Activated CD4-positive, CD25-positive, alpha-beta regulatory T cell treated with anti-CD3 and anti-CD28 coated beads, Interleukin-2, amount 50 U/mL, for 16 hours (primary cell): ENCODE measurements around the gene AKAP8L.
"Not testable (repeated sequence)": the region's sequence is repeated elsewhere in the genome, so short reads cannot be mapped to it uniquely, and the experiment has no call there.

ENCODE experiments used
- DNase-seq: peaks from one replicate; pipeline ENCODE4 v3.0.0-alpha.2; 2020; ENCODE audit warnings: low read depth, low spot score

Gene AKAP8L

DNA sequence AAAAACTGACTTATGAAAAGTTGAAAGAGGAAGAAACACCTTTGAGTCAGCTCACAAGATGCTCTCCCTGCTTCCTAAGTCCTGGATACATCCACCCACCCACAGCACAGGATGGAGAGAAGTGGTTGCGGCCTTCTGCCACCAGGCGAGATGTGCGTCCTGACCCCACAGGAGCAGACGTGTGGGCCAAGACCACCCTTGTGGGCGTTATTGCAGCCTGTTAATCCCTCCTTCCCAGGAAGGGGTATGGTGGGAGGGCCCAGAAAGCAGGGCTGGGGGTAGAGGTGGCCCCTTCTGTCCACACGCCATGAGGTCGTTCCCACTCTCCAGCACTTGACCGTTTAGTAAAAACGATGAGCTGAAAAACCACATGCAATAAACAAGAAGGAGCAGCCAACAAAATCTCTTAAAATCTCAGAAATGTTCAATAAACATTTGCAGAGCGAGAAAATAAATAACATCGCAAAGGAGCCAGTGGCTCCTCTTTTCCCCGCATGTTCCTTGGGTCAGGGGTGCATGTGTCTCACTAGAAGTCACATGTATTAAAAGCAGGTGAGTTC is 2.4 kb upstream of the AKAP8L start:
- DNase-seq: no peak

DNA sequence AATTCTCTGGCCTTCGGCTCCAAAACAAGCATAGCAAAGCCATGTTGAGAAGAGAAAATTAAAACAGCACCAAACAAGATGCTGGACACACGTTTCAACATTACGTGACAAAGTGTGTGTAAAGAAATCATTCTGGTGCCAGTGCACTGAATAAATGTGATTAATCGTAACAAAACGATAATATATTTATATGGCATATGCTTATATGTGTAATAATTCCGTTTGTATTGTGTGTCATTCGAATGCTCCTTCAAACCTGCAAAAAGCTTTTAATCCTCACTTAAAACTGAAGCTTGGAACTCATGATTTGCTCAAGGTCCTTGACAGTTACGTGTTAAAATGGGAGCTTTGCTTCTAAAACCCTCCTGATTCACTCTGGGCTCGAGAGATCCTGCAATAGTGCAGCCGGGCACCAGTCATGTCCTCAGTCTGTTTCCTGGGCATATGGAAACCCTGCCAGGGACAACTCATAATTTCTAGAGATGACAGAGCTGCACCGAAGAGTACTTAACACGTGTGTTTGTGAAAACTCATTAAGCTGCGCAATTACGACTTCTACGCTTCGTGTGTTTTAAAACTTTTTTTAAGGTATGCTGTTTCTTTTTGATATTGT is 731 bp upstream of the AKAP8L start:
- no peak for DNase-seq

DNA sequence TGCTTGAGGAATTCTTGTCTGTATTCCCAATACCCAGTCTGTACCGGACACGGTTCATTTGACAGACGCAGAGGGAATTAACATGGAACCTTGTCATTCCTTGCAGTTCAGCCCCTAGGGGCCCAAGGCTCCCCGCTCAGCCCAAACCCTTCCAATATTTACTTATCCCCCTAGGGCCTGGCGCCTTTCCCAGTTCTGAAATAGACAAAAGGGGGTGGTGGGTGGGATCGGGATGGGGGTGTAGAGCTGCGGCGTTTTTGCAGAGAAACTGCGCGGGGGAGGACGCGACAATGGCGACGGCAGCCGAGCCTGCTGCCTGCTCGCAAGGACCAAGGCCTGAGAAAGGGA is 583 bp downstream of the AKAP8L start:
- no peak for DNase-seq

DNA sequence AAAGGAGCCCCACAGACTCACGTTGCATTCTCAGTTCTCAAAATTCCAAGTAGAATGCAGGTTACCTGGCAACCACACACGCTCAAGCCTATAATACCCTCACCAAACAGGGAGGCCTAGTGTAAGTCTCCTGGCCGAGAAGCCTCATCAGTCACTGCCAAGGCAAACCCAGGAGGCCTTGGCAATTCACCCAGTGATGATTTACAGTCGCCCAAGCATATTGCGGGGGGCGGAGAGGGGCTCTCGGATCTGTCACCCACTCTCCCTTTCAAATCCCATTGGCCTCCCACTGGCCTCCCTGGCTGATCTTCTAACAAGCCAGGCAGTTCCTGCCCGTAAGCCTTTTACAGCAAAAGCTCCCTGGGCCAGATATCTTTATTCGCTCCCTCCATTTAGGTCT is 1.1 kb downstream of the AKAP8L start:
- no peak for DNase-seq

DNA sequence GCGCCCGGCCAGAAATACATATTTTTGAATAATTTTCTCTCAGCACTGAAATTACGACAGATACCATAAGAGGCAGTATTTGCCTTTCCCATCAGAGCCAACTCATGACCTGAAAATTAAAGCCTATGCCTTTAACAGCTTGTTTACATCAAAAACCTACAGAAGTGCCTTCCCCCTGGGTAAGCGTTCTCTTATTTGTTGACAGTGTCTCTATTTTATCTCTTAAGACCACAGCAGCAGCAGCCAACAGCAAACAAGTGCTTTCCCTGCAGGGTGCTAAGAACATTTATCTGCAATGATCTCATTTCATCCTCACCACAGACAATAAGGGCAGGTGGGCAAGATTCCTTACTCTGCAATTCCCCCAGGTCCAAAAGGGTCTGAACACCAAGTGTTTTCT is 6.0 kb downstream of the AKAP8L start:
- DNase-seq: no peak

DNA sequence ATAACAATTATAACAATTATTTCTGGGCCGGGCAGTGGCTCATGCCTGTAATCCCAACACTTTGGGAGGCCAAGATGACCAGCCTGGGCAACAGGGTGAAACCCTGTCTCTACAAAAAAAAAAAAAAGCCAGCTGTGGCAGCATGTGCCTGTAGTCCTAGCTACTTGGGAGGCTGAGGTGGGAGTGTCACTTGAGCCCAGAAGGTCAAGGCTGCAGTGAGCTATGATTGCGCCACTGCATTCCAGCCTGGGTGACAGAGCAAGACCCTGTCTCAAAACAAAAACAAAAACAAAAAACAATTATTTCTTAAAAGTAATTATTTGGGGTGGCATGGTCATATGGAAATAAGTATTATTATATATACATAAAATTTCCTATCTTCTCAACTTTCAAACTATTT is 7.4 kb downstream of the AKAP8L start:
- DNase-seq: not testable (repeated sequence)

DNA sequence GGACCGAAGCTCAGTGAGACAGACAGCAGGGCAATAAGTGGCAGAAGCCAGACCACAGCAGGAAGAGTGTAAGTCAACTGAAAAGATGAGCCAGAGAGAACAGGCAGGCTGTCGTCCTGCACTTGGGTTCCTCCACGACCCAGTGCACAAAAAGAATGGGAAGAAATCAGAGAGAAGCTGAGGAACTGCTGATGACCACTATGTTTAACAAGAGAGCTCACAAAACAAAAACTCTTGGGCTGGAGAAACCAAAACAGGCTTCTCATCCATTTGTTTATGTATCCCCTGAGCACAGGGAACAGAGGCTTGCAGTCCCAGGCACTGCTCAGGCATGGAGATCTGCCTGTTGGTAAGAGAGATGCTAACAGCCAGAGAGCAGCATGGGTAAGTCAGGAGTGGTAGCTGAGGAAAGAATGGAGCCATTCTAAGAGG is 14.0 kb downstream of the AKAP8L start:
- no peak for DNase-seq

DNA sequence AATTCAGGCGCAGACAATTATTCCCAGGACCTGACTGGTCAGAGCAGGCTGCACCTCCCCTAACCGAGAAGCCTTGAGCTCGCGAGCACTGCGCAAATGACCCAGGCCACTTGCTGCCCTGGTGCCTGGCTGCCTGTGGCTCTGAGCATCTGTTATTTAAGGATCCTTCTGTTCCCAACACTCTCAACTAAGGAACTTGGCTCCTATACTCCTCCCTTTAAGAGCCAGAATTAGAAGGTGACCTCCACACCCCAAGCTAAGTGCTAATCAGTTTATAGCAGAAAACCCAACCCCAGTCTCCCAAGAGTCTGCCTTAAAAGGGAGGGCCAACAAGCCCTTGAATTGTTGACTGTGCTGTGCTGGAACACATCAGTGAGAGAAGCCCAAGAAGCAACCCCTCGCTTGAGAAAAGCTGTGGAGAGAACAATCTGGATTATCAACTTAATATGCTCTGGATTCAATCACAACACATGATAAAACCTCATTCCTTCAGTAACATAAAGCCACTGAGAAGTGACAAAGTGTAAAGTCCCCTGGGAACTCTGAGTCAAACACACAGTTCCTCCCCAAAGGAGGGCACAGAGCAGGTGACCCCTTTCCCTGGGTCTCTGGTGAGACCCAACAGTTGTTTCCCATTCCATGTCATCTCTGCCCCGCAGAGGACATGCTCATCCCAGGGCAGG is 14.6 kb downstream of the AKAP8L start:
- no peak for DNase-seq

DNA sequence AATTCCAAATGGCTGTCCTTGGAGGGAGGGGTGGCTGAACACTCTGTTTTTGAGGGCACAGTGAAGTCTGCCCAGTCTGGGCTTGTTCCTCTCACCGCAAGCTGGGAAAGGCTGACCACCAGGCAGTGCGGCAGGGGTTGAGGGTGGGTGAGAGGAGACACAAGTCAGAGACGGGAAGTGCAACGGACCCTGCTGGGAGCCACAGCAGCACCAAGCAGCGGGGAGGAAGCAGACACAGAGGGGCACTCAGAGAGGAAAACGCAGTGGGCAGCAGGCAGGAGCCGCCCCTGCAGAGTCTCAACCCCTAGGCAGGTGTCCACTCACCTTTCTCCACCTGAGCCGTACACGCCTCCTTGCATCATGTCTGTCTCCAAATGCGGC is 15.6 kb downstream of the AKAP8L start:
- DNase-seq: no peak

DNA sequence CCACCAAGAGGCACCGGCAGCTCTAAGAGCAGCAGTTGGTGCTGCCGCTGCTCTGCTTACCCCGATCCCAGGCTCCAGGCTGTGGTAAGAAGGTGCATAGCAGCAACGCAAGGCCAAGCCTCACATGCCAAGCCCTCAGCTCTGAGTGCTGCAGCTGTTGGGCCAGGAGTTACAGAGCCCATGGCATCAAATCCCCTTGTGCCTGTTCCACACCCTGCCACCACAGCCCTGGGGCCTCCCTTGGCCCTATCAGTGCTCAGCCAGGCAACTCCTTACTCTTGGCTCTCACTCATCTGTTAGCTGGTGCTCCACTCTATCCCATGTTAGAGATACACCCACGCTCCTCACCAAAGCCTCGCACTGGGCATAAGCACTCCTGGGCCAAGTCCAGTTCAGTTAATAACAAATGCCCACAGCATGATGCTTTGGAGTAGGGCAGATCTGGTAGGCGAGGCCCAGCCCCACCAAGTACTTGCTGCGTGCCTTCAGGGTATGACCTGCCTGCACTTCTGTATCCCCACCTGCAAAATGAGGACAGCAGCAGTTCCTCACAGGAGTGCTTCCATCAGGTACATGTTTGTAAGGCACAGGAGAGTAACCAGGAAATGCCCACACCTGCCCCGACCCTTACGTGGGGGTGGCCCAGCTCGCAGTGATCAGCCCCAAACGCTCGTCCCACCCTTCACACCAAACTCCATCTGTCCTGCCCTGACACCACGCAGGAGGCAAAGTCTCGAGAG is 16.2 kb downstream of the AKAP8L start:
- DNase-seq: no peak

DNA sequence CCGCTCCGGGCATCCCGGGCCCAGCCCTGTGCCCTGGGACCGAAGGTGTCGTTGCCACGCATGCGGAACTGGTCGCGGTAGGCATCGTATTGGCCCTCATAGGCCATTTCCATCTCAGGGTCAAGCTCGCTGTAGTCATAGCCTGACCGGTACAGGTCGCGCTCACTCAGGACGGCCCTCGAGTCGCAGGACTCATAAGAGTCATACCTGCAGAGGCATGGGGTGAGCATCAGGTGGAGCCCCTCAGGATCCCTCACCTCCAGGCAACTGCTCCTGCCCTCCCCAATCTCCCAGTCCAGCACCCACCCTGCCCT is 17.4 kb downstream of the AKAP8L start:
- DNase-seq: no peak

DNA sequence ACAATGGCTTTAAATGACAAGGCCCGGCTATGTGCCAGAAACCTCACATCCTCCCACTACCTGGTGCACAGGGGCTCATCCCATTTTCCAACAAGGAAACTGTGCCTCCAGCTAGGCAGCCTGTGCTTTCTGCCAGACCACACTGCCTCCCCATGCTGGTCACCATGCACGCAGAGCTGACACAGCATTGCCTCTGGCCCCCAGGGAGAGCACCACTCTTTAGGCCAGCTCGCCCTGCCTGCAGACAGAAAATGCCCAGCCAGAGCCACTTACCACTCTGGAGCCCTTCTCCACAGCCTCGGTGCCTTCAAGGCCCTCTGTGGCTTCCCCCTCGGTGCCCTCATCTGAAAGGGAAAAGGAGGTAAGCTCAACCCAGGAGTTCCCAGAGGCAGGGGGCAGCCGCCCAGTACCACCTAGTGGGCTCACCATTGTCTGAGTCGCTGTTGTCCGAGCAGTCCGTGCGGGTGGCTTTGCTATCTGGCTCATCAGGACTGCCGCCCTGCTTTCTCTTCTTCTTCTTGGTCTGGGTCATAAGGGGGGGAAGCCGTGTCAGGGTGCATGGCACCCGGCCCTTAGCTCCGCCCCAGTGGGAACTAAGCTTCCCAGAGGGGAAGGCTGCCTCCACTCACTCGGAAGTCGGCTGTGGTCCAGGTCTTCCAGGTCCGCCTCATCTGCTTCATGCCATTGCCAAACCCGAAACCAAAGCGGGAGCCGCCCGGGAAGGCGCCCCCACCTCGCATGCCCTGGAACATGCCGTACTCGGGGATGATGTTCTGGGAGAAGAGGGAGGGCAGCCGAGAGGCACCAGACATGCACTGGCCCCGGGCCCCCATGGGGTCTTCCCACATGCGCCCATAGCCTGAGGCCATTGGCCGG is 18.0 kb downstream of the AKAP8L start:
- no peak for DNase-seq

DNA sequence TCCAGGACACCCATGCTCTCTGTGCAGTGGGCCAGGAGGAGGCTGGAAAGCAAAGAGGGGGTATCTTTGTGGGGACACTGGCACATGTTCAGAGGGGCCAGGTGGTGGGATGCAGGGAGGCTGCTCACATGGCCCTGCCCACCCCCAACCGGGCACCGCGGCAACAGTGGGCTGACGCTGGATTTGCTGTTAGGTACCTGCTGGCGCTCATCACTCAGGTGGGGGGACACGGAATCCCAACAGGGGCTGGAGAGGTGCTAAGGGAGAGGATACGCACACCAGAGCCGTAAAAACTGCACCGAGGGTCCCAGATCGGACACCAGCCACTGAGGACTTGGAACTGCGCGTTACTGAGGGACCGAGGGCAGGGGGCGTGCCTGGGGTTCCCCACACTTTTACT is 19.2 kb downstream of the AKAP8L start:
- DNase-seq: no peak

DNA sequence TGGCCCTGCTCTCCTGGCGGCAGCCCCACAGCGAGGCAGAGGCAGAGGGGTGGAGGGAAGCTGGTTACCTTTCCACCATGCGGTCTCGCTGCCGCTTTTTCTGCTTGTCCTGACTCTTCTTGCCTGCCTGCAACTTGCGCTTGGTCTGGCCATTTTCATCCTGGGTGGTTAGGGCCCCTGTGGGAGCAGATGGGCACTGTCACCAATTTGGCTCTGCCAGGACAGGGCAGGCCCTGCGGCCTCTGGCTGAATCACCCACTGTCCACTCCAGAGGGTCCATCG is 19.6 kb downstream of the AKAP8L start:
- DNase-seq: no peak

DNA sequence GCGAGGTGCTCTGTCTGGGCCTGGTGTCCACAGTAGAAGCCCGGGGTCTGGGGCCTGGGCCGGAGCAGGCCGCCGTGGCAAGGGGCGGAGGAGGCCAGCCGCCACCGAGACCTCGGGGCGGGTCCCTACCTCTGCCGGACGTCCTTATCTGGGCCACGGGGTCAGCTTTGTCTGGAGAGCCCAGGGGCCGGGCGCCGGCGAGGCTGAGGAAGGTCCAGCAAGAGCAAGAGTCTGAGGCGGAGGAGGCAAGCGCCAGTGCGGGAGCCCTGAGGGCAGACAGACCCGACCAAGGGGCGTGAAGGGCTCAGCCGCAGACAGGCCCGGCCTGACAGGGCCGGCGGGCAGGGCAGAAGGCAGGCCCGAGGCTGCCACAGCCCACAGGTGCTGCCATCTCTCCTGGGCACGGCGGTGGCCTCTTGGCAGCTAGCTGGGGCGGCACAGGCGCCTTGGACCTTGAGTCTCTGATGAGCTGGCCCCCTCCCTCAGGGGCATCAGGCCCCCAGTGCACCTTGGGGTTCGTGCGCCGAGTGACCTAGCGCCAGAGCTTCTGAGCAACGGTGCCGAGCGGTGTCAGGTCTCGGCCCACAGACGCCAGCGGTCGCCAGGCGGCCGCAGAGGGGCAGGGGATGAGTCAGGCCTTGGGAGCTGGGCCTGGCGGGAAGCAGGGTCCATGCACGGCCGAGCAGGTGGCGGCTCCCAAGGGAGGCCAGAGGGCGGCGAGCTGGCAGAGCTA is 20.1 kb downstream of the AKAP8L start:
- DNase-seq: no peak

DNA sequence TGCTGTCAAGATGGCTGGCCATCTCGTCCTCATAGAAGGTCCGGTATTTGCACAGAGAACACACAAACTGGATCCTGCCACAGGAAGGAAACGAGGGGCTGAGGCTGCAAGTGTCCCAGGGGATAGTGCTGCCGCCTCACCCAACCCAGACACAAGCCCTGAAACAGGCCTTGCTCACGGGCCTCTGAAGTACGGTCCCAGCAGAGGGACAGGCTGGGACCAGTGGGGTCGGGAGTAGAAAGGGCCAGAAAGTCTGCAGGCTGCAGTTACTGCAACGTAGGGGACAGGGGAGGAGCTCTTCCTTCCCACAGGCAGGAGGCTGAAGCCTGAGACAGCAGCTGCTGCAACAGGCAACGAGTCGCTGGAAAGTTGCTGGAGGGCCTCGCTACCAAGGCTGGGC is 21.0 kb downstream of the AKAP8L start:
- no peak for DNase-seq

DNA sequence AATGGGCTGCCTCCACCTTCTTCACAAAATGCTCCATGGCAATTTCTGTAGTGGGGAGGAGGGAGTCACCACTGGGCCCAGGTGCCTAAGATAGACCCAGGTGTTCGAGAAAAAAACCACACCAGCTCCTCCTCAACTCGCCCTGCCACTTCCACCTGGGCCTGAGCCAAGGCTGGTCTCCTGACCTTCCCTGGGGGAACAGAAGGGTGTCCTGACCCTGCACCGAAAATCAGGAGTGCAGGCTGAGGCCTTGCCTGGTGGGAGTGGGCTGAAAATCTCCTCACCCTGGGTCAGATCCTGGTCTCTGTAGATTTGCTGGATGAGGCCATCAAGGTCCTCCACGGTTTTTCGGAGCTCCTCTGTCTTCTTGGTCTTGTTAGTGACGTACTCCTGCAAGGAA is 21.6 kb downstream of the AKAP8L start:
- no peak for DNase-seq

DNA sequence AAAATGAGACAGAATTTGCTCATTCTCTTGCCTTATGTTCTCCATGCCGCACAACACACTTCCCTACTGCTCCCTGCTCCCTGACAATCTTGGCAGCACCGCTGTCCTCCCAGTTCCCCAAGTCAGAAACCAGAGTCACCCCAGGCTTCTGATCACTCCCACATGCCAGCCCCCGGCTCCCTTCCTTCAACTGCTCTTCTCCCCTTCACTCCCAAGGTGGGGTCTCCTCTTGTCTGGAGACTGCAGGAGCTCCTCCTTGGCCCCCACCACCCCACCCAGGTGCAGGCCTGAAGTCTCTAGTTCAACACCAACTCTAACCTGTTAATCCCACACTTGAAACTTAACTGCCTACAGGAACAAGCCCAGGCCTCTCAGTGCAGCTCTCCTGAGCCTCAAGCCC is 22.4 kb downstream of the AKAP8L start:
- DNase-seq: no peak

DNA sequence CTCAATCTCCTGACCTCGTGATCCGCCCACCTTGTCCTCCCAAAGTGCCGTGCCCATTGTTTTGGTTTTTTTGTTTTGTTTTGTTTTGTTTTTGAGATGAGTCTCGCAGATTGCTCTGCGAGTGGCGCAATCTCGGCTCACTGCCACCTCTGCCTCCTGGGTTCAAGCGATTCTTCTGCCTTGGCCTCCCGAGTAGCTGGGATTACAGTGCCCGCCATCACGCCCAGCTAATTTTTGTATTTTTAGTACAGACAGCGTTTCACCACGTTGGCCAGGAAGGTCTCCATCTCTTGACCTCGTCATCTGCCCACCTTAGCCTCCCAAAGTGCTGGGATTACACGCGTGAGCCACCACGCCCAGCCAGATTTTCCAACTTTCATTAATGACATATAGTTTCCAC is 23.5 kb downstream of the AKAP8L start:
- DNase-seq: not testable (repeated sequence)

DNA sequence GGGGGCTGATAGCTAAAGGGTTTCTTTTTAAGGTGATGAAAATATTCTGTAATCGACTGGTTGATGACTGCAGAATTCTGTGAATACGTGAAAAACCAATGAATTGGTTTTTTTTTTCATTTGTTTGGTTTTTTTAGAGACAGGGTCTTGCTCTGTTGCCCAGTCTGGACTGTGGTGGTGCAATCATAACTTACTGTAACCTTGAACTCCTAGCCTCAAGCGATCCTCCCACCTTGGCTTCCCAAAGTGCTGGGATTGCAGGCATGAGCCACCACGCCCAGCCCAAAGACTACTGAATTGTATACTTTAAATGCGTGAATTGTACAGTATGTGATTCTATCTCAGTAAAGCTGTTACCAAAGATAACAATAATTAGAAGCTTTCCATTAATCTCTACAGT is 24.4 kb downstream of the AKAP8L start:
- no peak for DNase-seq

DNA sequence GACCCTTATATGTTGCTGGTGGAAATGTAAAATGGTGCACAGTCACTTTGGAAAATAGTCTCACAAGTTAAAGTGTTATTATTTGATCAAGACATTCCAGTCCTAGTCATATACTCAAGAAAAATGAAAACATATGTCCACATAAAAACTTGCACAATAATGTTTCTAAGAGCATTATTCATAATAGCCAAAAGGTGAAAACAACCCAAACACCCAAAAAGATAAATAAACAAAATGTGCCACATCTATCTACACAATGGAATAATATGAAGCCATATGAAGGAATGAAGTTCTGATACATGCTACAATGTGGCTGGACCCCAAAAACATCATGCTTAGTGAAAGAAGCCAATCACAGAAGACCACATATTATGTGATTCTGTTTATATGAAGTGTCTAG is 24.8 kb downstream of the AKAP8L start:
- no peak for DNase-seq

DNA sequence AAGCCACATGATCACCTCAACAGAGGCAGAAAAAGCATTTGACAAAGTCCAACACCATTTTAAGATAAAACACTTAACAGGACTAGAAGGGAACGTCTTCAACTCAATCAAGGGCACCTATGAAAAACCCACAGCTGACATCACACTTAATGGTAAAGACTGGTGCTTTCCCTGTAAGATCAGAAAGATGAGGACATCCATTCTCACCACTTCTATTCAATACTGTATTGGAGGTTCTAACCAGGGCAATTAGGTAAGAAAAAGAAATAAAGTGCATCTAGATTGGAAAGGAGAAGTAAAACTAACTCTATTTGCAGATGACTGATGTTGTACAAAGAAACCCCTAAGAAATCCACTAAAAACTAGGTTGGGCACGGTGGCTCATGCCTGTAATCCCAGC is 28.0 kb downstream of the AKAP8L start:
- no peak for DNase-seq
